NOMO-1 treated with dmso at 0.1 percent for 144 hours (cell line): ENCODE data around the gene DMGDH.

Experiments
- DNase-seq: peaks from one replicate; lab custom pipeline; 2025; ENCODE audit not compliant: unreplicated experiment; lab: John Stamatoyannopoulos, UW

The DMGDH gene

GRCh38 chr5:79069488-79070349, at the start of gene DMGDH, which contains the start of gene BHMT2:
TSS of gene DMGDH (minus strand) at chr5:79069674. CDS start at chr5:79069620, 54 bp downstream.
TSS of gene BHMT2 (plus strand) at chr5:79069767. CDS start at chr5:79069783, 16 bp downstream.
- no peak for DNase-seq

- no peak for DNase-seq
Measured at GRCh38 chr5:79112703-79113058, 43.2 kb upstream of the DMGDH start.

GRCh38 chr5:79111960-79112702, 42.7 kb upstream of the DMGDH start:
- no peak for DNase-seq

- no peak for DNase-seq
Measured at GRCh38 chr5:79111387-79111959, 42.0 kb upstream of the DMGDH start, which contains the start of gene BHMT. TSS of gene BHMT (plus strand) at chr5:79111809. CDS start at chr5:79111886, 77 bp downstream.

- DNase-seq: no peak
Measured at GRCh38 chr5:79109527-79110492, 40.3 kb upstream of the DMGDH start.

GRCh38 chr5:79108792-79109191, 39.3 kb upstream of the DMGDH start:
- no peak for DNase-seq

GRCh38 chr5:79108086-79108485, 38.6 kb upstream of the DMGDH start:
- DNase-seq: no peak

GRCh38 chr5:79107020-79107796, 37.7 kb upstream of the DMGDH start:
- peak; percentile 64 for DNase-seq

- no peak for DNase-seq
Measured at GRCh38 chr5:79105868-79106267, 36.4 kb upstream of the DMGDH start.

- no peak for DNase-seq
Measured at GRCh38 chr5:79093762-79094161, 24.3 kb upstream of the DMGDH start.

GRCh38 chr5:79091064-79091463, 21.6 kb upstream of the DMGDH start:
- no peak for DNase-seq

GRCh38 chr5:79088507-79088906, 19.0 kb upstream of the DMGDH start:
- no peak for DNase-seq

GRCh38 chr5:79086116-79086515, 16.6 kb upstream of the DMGDH start:
- DNase-seq: no peak

- DNase-seq: no peak
Measured at GRCh38 chr5:79081779-79082178, 12.3 kb upstream of the DMGDH start.

GRCh38 chr5:79080804-79081203, 11.3 kb upstream of the DMGDH start:
- no peak for DNase-seq

- no peak for DNase-seq
Measured at GRCh38 chr5:79077680-79078365, 8.3 kb upstream of the DMGDH start.

GRCh38 chr5:79076819-79077218, 7.3 kb upstream of the DMGDH start:
- no peak for DNase-seq

GRCh38 chr5:79075646-79076426, 6.4 kb upstream of the DMGDH start:
- DNase-seq: no peak
